Activated T-helper 1 cell treated with Interleukin-2 at 50 U/mL for 16 hours (primary cell): ENCODE results near the gene SENP6.

ENCODE experiments used
- DNase-seq: peaks from one replicate; pipeline ENCODE4 v3.0.0-alpha.2; 2020; ENCODE audit warnings: low read depth

Gene SENP6

DNA sequence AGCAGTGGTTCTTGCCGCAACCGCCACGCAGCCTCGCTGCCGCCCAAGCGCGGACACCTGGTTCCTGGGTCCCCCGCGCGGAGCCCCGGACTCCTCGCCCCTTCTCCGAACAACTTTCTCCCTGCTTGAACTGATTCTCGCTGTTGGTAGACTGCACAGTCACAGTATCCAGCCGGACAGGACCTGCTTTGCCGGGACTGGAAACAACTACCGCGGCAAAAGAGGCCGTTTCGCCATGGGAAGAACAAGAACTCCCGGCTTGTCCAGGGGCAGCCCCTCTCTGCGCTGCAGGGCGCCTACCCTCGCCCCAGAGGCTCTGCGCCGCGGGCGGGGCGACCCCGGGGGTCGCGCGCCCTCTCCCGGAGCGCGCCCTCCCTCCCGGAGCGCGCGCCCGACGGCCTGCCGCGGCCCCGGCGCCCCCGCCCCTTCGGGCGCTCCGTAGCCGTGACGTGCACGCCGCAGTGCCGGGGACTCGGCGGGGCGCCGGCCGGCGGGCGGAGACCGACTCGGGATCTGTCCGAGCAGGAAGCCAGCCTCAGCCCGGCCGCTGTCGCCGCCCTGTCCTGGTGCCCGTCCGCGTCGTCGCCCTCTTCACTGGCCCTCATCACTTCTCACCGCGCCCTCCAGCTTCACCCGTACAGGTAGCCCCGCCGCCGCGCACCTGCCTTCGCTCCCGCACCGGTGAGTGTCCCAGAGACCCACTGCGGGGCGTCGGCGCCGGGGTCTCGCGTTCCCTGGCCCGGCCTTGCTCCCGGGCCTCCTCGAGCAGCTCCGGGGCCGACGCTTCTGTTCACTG, 147.3 kb downstream of the SENP6 start, which contains the start of gene MYO6:
MYO6 (plus strand) TSS at position 497 of the 796 bp plus-strand sequence. CDS start 68,309 bp downstream, outside the sequence.
- peak; percentile 23 for DNase-seq

DNA sequence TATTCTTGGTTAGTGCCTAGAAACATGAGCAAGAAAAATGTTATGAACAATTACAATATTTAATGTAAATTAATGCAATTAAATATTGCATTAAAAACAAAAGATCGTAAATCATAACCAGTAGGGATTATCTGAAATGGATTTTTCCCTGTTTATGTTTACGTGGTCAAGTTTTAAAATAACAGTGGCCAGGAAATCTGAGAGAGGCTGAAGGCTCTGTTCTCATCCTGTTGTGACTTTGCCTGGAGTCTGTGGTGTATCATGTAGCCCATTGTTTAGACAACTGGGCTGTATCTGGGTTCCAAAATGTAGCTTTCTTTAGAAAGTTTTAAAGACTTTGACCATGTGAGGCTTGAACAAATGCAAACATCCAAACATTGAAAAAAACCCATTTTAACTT, 149.8 kb downstream of the SENP6 start:
- no peak for DNase-seq

DNA sequence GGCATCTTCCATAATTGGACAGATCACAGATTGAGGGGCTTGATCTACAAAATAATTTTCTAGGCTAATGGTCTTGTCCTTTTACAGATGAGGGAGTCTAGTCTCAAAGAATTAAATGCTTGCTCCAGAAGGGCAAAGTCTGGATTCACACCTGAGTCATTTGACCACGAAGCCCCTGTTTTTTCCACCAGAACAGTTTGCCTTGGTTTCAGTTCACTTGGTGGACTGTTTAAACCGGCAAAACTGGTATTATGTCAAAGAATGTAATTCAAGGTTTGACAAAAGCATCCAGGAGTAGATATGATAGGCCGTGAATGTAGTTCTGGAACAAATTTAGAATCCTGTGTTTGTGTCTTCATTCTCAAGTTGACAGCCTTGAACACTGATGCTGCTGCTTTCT, 150.7 kb downstream of the SENP6 start:
- DNase-seq: no peak

DNA sequence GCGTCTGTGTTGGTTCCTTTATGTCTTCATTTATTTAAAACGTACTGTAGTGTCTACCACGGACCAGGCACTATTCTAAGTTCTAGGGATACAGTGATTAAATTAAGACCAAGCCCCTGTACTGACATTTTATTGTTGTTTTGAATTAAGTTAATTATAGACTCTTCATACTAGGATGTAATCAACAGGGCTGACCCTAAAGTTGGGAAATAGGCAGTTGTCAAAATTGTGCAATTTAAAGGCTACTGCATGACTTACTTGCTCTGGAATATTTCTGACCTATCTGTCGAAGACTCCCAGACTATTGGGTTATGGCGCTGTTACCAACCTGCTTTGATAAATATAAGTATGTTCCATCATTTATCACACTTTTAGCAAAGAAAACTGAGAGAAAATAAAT, 154.0 kb downstream of the SENP6 start:
- DNase-seq: no peak

DNA sequence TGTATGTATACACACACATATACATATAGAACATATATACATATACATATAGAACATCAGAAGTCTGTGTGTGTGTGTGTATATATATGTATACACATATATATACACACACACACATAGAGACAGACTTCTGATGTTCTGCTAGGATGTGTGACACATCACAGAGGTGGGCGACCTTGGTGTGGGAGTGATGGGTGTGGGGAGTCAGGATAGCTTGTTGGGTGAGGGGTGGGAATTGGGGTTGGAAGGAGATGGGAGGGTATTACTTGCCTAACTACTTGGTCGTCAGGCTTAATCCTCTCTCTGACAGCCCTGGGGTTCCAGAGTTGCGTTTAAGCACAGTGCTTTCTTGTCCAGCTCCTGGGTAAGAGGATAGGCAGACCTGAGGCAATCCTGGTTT, 155.6 kb downstream of the SENP6 start:
- DNase-seq: no peak

DNA sequence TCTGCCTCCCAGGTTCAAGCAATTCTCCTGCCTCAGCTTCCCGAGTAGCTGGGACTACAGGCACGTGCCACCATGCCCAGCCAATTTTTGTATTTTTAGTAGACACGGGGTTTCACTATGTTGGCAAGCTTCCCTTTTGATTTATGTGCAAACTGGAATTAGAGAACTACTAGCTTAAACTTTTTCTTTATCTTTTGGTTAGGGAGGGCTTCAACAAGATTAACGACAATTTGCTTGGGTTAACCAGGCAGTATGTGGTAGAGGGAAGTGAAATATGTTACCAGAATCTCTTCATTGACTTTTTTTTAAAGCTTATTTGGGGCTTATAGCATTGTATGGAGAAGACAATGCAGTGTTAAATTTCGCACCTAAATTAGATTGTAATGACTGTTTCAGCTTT, 156.4 kb downstream of the SENP6 start:
- no peak for DNase-seq

DNA sequence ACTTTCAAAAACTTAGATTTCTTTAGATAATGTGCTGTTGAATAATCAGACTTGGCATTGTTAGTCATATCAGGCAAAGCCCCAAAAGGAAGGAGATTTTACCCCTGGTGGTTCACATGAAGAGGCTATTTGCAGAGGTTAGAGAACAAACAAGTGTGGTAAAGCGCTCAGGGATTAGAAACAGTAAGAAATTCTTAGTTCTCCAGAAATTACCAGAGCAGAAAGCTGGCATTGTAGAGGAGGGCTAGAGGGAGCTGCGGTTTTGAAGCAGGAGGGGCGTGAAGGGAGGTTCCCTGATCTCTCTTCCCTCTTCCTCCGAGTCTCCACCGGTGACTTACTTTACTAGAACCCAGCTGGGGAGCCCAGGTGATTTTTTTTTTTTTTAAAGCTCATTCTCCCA, 157.5 kb downstream of the SENP6 start:
- no peak for DNase-seq

DNA sequence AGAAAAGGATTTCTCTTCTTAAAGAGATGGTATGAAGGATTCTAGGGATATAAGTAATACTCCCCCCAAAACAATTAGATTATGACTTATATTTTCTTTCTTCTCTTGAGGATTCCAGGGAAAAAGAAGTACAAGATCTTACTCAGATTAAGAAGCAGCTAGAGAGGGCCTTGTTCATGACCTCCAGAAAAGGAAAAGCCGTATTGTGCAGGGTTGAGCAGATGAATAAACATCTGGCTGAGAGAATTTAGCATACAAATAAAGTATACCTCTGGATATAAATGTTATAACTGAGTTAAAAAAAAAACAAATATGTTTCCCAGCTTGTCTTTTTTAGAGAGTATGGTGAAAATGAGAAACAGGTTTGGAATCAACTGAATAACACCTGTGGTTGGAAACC, 158.6 kb downstream of the SENP6 start:
- DNase-seq: no peak

DNA sequence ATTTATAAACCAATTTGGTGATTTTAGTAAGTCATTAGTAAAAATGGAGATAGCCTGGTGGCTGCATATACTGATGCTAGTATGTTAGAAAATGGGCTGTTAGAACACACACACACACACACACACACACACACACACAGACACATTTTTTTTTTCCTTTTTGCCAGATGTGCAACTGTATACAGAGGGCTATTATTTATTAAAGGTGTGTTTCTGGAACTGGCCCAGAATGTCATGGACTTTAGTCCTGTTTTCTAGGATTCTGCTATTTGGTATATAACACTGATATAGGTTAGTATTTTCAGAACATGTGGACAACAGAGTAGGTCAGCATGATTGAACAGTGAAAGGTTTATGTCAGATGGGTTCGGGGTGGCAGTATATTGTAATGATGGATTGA, 159.8 kb downstream of the SENP6 start:
- DNase-seq: no peak

DNA sequence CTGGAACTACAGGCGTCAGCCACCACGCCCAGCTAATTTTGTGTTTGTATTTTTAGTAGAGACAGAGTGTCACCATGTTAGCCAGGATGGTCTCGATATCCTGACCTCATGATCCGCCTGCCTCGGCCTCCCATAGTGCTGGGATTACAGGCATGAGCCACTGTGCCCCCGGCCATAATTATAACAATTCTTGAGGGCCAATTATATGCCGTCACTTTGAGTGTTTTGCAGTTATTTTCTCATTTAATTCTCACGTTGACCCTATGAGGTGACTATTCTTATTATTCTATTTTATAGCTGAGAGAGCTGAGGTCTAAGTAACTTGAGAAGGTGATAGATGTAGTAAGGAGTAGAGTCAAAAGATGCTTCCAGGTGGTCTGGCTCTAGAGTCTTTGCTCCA, 160.4 kb downstream of the SENP6 start:
- no peak for DNase-seq

DNA sequence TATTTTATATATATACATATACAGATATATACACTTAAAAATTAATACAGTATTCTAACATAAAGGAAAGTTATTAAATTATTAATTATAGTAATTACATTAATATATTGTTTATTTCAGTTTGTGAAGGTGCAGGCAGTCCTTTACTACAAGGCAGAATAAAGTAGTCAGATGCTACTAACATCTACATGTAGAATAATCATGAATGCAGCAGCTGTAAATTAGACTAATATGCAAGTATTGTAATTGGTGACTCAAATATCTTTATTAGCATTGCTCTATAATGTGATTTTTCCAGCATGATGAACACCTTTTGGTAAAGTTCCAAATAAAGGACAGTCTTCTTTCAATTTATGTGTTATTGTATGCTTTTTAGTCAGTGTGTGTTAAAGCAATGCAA, 164.7 kb downstream of the SENP6 start:
- DNase-seq: no peak
